ENCODE measurements around the gene SLC44A5.

GRCh38 chr1:75539230-75540116 is 71.4 kb downstream of the SLC44A5 start:
- TF ChIP-seq CTCF (IDR thresholded peaks at IDR 0.05 in 4 of 5, conservative IDR thresholded peaks at IDR 0.05 in 1 of 5) (no peak), POLR2A (IDR thresholded peaks at IDR 0.05) (no peak)
